Hepatocyte (in vitro differentiated cells): ENCODE measurements around the gene KLHDC8A.

Source experiments
- CTCF ChIP-seq: fragments of 200-600 bp; sonication (generic); IDR thresholded peaks from 2 replicates; pipeline ENCODE4 v1.5.1; 2016; ENCODE audit warnings: antibody characterized with exemption, mild to moderate bottlenecking; ENCODE audit not compliant: poor library complexity
- EZH2 ChIP-seq: fragments of 200-600 bp; sonication (generic); IDR thresholded peaks from 2 replicates; pipeline ENCODE4 v1.6.1; 2016; ENCODE audit warnings: antibody characterized with exemption, mild to moderate bottlenecking, borderline replicate concordance
- EZH2phosphoT487 ChIP-seq: fragments of 200-600 bp; sonication (generic); IDR thresholded peaks from one replicate; pipeline ENCODE4 v1.6.1; 2018; ENCODE audit warnings: antibody characterized with exemption, mild to moderate bottlenecking, low read depth, moderate library complexity; ENCODE audit not compliant: unreplicated experiment, severe bottlenecking

- TF ChIP-seq CTCF = no peak
- no peak for TF ChIP-seq EZH2
- no peak for TF ChIP-seq EZH2phosphoT487
Measured at GRCh38 chr1:205296154-205296553, 60.6 kb downstream of the KLHDC8A start.
